H1 (cell line): ENCODE data around the gene NECTIN1. TPM values are rescaled to one million over a fixed set of nuclear protein-coding genes. Genes with fewer than 3 reads are reported as not detected.

ENCODE experiments used
- CTCF ChIA-PET: fragments of 300-600 bp; sonication (Branson Sonifier 250); formaldehyde crosslinking; loops from one replicate; lab custom pipeline; 2021; ENCODE audit not compliant: partially characterized antibody; lab: Charles Lee
- POLR2A ChIA-PET: fragments of 300-600 bp; sonication (Branson Sonifier 250); formaldehyde crosslinking; loops from one replicate; lab custom pipeline; 2021; ENCODE audit warnings: inconsistent platforms; ENCODE audit not compliant: partially characterized antibody; lab: Charles Lee
- DNase-seq, 2 experiments: peaks; one replicate each; pipeline versions ENCODE4 v3.0.0 to v3.0.0-alpha.2; 2010 to 2022; ENCODE audit warnings: low spot score in 2 of 2, low read depth in 1 of 2, mixed read lengths in 1 of 2
- FAIRE-seq: peaks from 2 replicates; lab custom pipeline; 2011; peaks lifted over from hg19 to GRCh38; lab: Jason Lieb, UNC
- H2AFZ ChIP-seq: 2 replicates; pipeline ENCODE4 v1.8.1; 2012; ENCODE audit warnings: low read length, inconsistent platforms
- H2AK5ac ChIP-seq: 2 replicates; pipeline ENCODE4 v1.6.1; 2013; ENCODE audit warnings: low read depth, low read length
- H2BK120ac ChIP-seq: replicated peaks from 2 replicates; pipeline ENCODE3; 2013; ENCODE audit warnings: low read depth, low read length, inconsistent platforms
- H2BK12ac ChIP-seq: 2 replicates; pipeline ENCODE4 v1.6.1; 2013; ENCODE audit warnings: low read depth, low read length
- H2BK15ac ChIP-seq: 2 replicates; pipeline ENCODE4 v1.6.1; 2013; ENCODE audit warnings: low read length
- H2BK20ac ChIP-seq: 2 replicates; pipeline ENCODE4 v1.6.1; 2013; ENCODE audit warnings: low read length
- H2BK5ac ChIP-seq: 2 replicates; pipeline ENCODE4 v1.6.1; 2013; ENCODE audit warnings: low read depth, low read length
- H3K14ac ChIP-seq: 2 replicates; pipeline ENCODE4 v1.6.1; 2013; ENCODE audit warnings: inconsistent platforms; ENCODE audit not compliant: insufficient read length
- H3K18ac ChIP-seq: 2 replicates; pipeline ENCODE4 v1.6.1; 2013; ENCODE audit warnings: low read length; ENCODE audit errors: extremely low read depth
- H3K23ac ChIP-seq: 2 replicates; pipeline ENCODE4 v1.6.1; 2013; ENCODE audit warnings: inconsistent platforms; ENCODE audit not compliant: insufficient read length
- H3K23me2 ChIP-seq: 2 replicates; pipeline ENCODE4 v1.6.1; 2013; ENCODE audit warnings: low read depth, low read length
- H3K27ac ChIP-seq: 2 replicates; pipeline ENCODE4 v1.6.1; 2011; ENCODE audit warnings: low read depth, low read length, inconsistent platforms
- H3K27me3 ChIP-seq, 4 experiments: replicated peaks in 1 of 4; 1 replicate in 1 of 4; 2 replicates in 3 of 4; pipeline versions ENCODE4 v1.6.1 to v1.8.1; 2011 to 2013; ENCODE audit warnings: low read length in 3 of 4, mild to moderate bottlenecking in 3 of 4, inconsistent platforms in 2 of 4, mixed read lengths in 2 of 4, moderate library complexity in 1 of 4; ENCODE audit not compliant: control insufficient read depth in 3 of 4, insufficient read depth in 3 of 4; ENCODE audit errors: extremely low read depth in 1 of 4
- H3K36me3 ChIP-seq, 4 experiments: 2 replicates each; pipeline versions ENCODE4 v1.6.1 to v1.8.1; 2011 to 2013; ENCODE audit warnings: mild to moderate bottlenecking in 4 of 4, low read length in 3 of 4, moderate library complexity in 2 of 4, control low read depth in 1 of 4, inconsistent platforms in 1 of 4; ENCODE audit not compliant: insufficient read depth in 4 of 4, control insufficient read depth in 2 of 4
- H3K4ac ChIP-seq: replicated peaks from 2 replicates; pipeline ENCODE3; 2013; ENCODE audit warnings: low read length, low read depth, mixed read lengths, inconsistent platforms; ENCODE audit not compliant: insufficient read length
- H3K4me1 ChIP-seq, 4 experiments: replicated peaks in 1 of 4; 1 replicate in 1 of 4; 2 replicates in 3 of 4; pipeline versions ENCODE4 v1.6.1 to v1.8.1; 2011 to 2013; ENCODE audit warnings: low read length in 3 of 4, inconsistent platforms in 2 of 4, mixed read lengths in 1 of 4; ENCODE audit not compliant: insufficient read depth in 4 of 4, control insufficient read depth in 3 of 4
- H3K4me2 ChIP-seq, 2 experiments: 2 replicates each; pipeline versions ENCODE4 v1.6.1 to v1.8.1; 2011 to 2013; ENCODE audit warnings: low read depth in 2 of 2, low read length in 2 of 2, control low read depth in 1 of 2, inconsistent platforms in 1 of 2, mild to moderate bottlenecking in 1 of 2; ENCODE audit not compliant: insufficient read depth in 1 of 2
- H3K4me3 ChIP-seq, 4 experiments: fragments of 200-600, 300-600 bp in 1 of 4; sonication (generic), shearing (Covaris generic), sonication (Bioruptor Twin) in 1 of 4; 2 replicates each; pipeline versions ENCODE4 v1.5.1 to v1.8.1; 2011 to 2016; ENCODE audit warnings: low read length in 4 of 4, low read depth in 3 of 4, control low read depth in 2 of 4, inconsistent platforms in 2 of 4, mild to moderate bottlenecking in 2 of 4, mixed read lengths in 1 of 4, moderate library complexity in 1 of 4; ENCODE audit not compliant: insufficient read depth in 2 of 4; ENCODE audit errors: extremely low read depth in 1 of 4
- H3K56ac ChIP-seq: replicated peaks from 2 replicates; pipeline ENCODE3; 2013; ENCODE audit warnings: low read depth, mild to moderate bottlenecking, mixed read lengths, low read length, inconsistent platforms; ENCODE audit not compliant: insufficient read length
- H3K79me1 ChIP-seq: 2 replicates; pipeline ENCODE4 v1.6.1; 2013; ENCODE audit warnings: low read depth, low read length, control low read depth
- H3K79me2 ChIP-seq, 2 experiments: 2 replicates each; pipeline versions ENCODE4 v1.6.1 to v1.8.1; 2012 to 2013; ENCODE audit warnings: low read length in 2 of 2, mild to moderate bottlenecking in 2 of 2, inconsistent platforms in 1 of 2; ENCODE audit not compliant: insufficient read depth in 2 of 2, control insufficient read depth in 1 of 2
- H3K9ac ChIP-seq, 4 experiments: replicated peaks in 1 of 4; 1 replicate in 1 of 4; 2 replicates in 3 of 4; pipeline versions ENCODE4 v1.6.1 to v1.8.1; 2011 to 2013; ENCODE audit warnings: low read depth in 3 of 4, low read length in 3 of 4, control low read depth in 2 of 4, mild to moderate bottlenecking in 2 of 4, moderate library complexity in 2 of 4, inconsistent platforms in 1 of 4; ENCODE audit errors: extremely low read depth in 1 of 4
- H3K9me3 ChIP-seq, 2 experiments: 2 replicates each; pipeline versions ENCODE4 v1.6.1 to v1.8.1; 2012 to 2013; ENCODE audit warnings: mild to moderate bottlenecking in 2 of 2, moderate library complexity in 2 of 2, control low read depth in 1 of 2, inconsistent platforms in 1 of 2, low read depth in 1 of 2, low read length in 1 of 2, mixed read lengths in 1 of 2; ENCODE audit not compliant: insufficient read depth in 2 of 2
- H4K20me1 ChIP-seq, 2 experiments: replicated peaks in 1 of 2; 2 replicates each; pipeline versions ENCODE3 to v1.8.1; 2011 to 2013; ENCODE audit warnings: inconsistent platforms in 2 of 2, low read length in 2 of 2, mild to moderate bottlenecking in 1 of 2; ENCODE audit not compliant: insufficient read depth in 2 of 2, control insufficient read depth in 1 of 2
- H4K5ac ChIP-seq: 2 replicates; pipeline ENCODE4 v1.6.1; 2013; ENCODE audit warnings: low read length, low read depth, mixed read lengths, inconsistent platforms; ENCODE audit not compliant: insufficient read length
- H4K8ac ChIP-seq: 2 replicates; pipeline ENCODE4 v1.8.0; 2013; ENCODE audit warnings: mild to moderate bottlenecking, moderate library complexity, low read length, inconsistent platforms; ENCODE audit not compliant: insufficient read depth; ENCODE audit errors: extremely low read depth
- H4K91ac ChIP-seq: replicated peaks from 2 replicates; pipeline ENCODE3; 2013; ENCODE audit warnings: low read length, mixed read lengths, inconsistent platforms; ENCODE audit not compliant: insufficient read length
- CREB1 ChIP-seq: IDR thresholded peaks from 2 replicates; pipeline ENCODE4 v1.6.1; 2012; ENCODE audit warnings: inconsistent platforms
- CTCF ChIP-seq, 3 experiments: IDR thresholded peaks; 1 replicate in 2 of 3; 2 replicates in 1 of 3; pipeline versions ENCODE4 v1.5.1 to v1.6.1; 2011; ENCODE audit warnings: low read length in 3 of 3, mild to moderate bottlenecking in 3 of 3, inconsistent platforms in 2 of 3, low read depth in 1 of 3, moderate library complexity in 1 of 3; ENCODE audit not compliant: insufficient read depth in 1 of 3; ENCODE audit errors: control extremely low read depth in 1 of 3
- FOSL1 ChIP-seq: IDR thresholded peaks from 2 replicates; pipeline ENCODE4 v1.6.1; 2011; ENCODE audit warnings: mild to moderate bottlenecking, low read depth, low read length, moderate library complexity; ENCODE audit not compliant: insufficient read depth
- GTF2F1 ChIP-seq: IDR thresholded peaks from 2 replicates; pipeline ENCODE4 v1.6.1; 2012; ENCODE audit warnings: low read depth, low read length, improper control_type of control experiment, borderline replicate concordance
- JUND ChIP-seq: IDR thresholded peaks from 2 replicates; pipeline ENCODE4 v1.6.1; 2011; ENCODE audit warnings: mild to moderate bottlenecking, improper control_type of control experiment, low read length
- KDM1A ChIP-seq: fragments of 200-600, 300-600 bp; sonication (generic); IDR thresholded peaks from 2 replicates; pipeline ENCODE4 v1.7.1; 2016; ENCODE audit warnings: mild to moderate bottlenecking, low read length, borderline replicate concordance
- KDM5A ChIP-seq: fragments of 200-600 bp; IDR thresholded peaks from 2 replicates; pipeline ENCODE4 v1.7.1; 2012; ENCODE audit warnings: mild to moderate bottlenecking, low read length, inconsistent platforms, mixed read lengths
- POU5F1 ChIP-seq: IDR thresholded peaks from 2 replicates; pipeline ENCODE4 v1.6.1; 2011; ENCODE audit warnings: low read depth, mild to moderate bottlenecking, low read length, moderate library complexity
- SIX5 ChIP-seq: IDR thresholded peaks from 2 replicates; pipeline ENCODE4 v1.6.1; 2011; ENCODE audit warnings: mild to moderate bottlenecking, low read depth, low read length
- SP2 ChIP-seq: IDR thresholded peaks from 2 replicates; pipeline ENCODE4 v1.6.1; 2012; ENCODE audit warnings: mild to moderate bottlenecking, low read length, inconsistent platforms
- TCF12 ChIP-seq: IDR thresholded peaks from 2 replicates; pipeline ENCODE4 v1.6.1; 2011; ENCODE audit warnings: low read depth, mild to moderate bottlenecking, low read length
- WGBS, 2 experiments: shearing (Covaris generic) in 1 of 2; methylation state at CpG; one replicate each; pipeline versions ENCODE4 v1.1.6 to v1.1.7; 2013 to 2015; ENCODE audit warnings: low lambda C conversion rate in 2 of 2, mixed read lengths in 2 of 2, inconsistent platforms in 1 of 2, low coverage in 1 of 2, missing lambda C conversion rate in 1 of 2; ENCODE audit not compliant: insufficient replicate concordance in 2 of 2, insufficient coverage in 1 of 2, insufficient read length in 1 of 2; ENCODE audit errors: extremely low coverage in 1 of 2, missing lambda C conversion rate in 1 of 2; 5-methylcytosine and 5-hydroxymethylcytosine counted together
- polyA plus RNA-seq, 7 experiments: library from polyadenylated mRNA; depleted of rRNA in 3 of 7; stranded (reverse) in 5 of 7; unstranded in 2 of 7; fragments of >200 nt in 5 of 7; fragments of 200-250 nt in 2 of 7; gene quantifications; 1 replicate in 5 of 7; 2 replicates in 1 of 7; 4 replicates in 1 of 7; pipeline versions ENCODE4 v1.2.1 to v1.2.3, GENCODE V29; 2011 to 2013; ENCODE audit warnings: missing spikeins in 2 of 7, mixed read lengths in 2 of 7
- total RNA-seq: library from RNA; stranded (reverse); fragmentation: NEBNext Ultra II Directional; extraction: Animal tissue kit (Norgen Biotek cat#: 25700); gene quantifications from 2 replicates; pipeline ENCODE4 v1.2.1, GENCODE V29; 2021

The NECTIN1 gene
- total and polyA plus RNA-seq, 2 of the 8 experiments (the other 6 are each of a cell fraction or from before 2014, with no cell fraction given) = 43.2 to 97.7 TPM

DNA sequence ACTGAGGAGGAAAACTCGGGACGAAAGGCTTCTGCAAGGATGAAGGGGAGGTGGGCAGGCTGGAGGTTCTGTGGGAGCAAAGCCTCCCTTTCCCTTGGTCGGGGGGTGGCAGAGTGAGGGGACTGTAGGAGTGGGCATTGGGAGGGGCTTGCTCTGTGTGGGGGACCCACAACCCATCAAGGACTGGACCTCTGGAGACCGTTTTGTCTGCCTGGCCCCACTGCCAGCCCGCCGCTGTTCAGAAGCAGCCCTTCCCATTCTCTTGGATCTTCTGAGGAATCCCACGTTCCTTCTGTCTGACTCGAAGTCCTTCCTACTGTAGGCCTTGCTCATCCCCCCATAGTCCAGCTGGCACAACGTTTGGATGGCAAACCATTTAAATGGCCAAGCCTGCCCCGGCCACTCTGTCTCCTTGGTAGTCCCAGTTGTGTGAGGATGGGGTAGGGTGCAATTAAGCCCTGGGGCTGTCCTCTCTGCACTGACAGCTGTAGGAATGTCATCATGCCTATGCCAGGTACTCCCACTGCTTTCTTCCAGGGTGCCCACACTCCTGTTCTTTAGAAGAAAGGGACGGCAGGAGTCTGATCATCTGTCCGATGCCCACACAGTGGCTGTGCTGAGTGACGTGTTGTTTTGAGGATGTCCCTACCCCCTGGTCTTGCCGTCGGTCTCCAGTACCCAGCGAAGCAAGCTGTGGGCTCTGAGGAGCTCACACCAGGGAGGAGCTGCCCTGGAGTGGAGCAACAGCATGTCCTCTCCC lies 17.0 kb upstream of the NECTIN1 start:
- peaks cover 4 to 12% (median 10%) of the 10 kb centered on the region in 4 experiments for H3K4me1 ChIP-seq
- no peaks in the 10 kb centered on the region for H3K36me3 ChIP-seq
- H2BK15ac ChIP-seq = no peak overlapping the region
- H3K79me1 ChIP-seq = no peaks in the 10 kb centered on the region
- H4K20me1 ChIP-seq = peaks cover 0 to 7% of the 10 kb centered on the region in 2 experiments
- H4K8ac ChIP-seq = no peak overlapping the region
- no peak overlapping the region for H2AFZ ChIP-seq
- H3K4ac ChIP-seq = no peak overlapping the region
- no peak overlapping the region for H3K23ac ChIP-seq
- ChIA-PET CTCF (interaction anchor here (0.6 to 1.0 kb wide), 4 partner anchors 12 to 362 kb away, joined by 3 read pairs; partner anchors contain the start of gene NECTIN1), POLR2A (no interaction called here)
- no peak overlapping the region for H2BK5ac ChIP-seq
- H3K27me3 ChIP-seq = peaks cover 0 to 20% (median 13%) of the 10 kb centered on the region in 4 experiments; a peak in 6 of 7 replicates
- no peak overlapping the region for H3K56ac ChIP-seq
- no peak overlapping the region for H2BK120ac ChIP-seq
- no peak overlapping the region for H3K14ac ChIP-seq
- no peak overlapping the region for H2AK5ac ChIP-seq
- WGBS, 2 experiments = 92% methylated on average over 15 of the region's 16 CpGs; no CpG with 5 or more reads in 1 of the 2 experiments
- H3K4me2 ChIP-seq = no peak overlapping the region
- H4K91ac ChIP-seq = no peak overlapping the region
- no peak overlapping the region for H2BK20ac ChIP-seq
- FAIRE-seq (no peak), DNase-seq (no peak)
- no peak overlapping the region for H3K27ac ChIP-seq
- H2BK12ac ChIP-seq = no peak overlapping the region
- no peak overlapping the region for H3K4me3 ChIP-seq
- H3K9ac ChIP-seq = no peak overlapping the region
- H3K18ac ChIP-seq = no peak overlapping the region
- no peaks in the 10 kb centered on the region for H3K79me2 ChIP-seq
- H4K5ac ChIP-seq = no peak overlapping the region
- H3K23me2 ChIP-seq = peaks cover 13% of the 10 kb centered on the region; the same call in 1 of the 2 replicates
- H3K9me3 ChIP-seq = no peaks in the 10 kb centered on the region
- no peak for TF ChIP-seq FOSL1
- no peak for TF ChIP-seq SP2
- no peak for TF ChIP-seq KDM5A
- no peak for TF ChIP-seq CTCF (IDR thresholded peaks at IDR 0.05; ENCODE audit: control extremely low read depth in 1 of 3, insufficient read depth in 1 of 3, low read depth in 1 of 3, low read length in 3 of 3)
- no peak for TF ChIP-seq CREB1
- no peak for TF ChIP-seq POU5F1
- no peak for TF ChIP-seq TCF12
- TF ChIP-seq GTF2F1 = no peak
- no peak for TF ChIP-seq JUND
- no peak for TF ChIP-seq SIX5
- no peak for TF ChIP-seq KDM1A
